Smooth muscle cell (in vitro differentiated cells): ENCODE measurements around the gene NDOR1. TPM values are rescaled to one million over a fixed set of nuclear protein-coding genes. Genes with fewer than 3 reads are reported as not detected.

Experiments used
- DNase-seq: peaks from one replicate; lab custom pipeline; 2025; ENCODE audit not compliant: unreplicated experiment; lab: John Stamatoyannopoulos, UW
- H2AFZ ChIP-seq: fragments of 200-600 bp; sonication (generic); 2 replicates; pipeline ENCODE4 v1.6.0; 2016; ENCODE audit warnings: antibody characterized with exemption, low read depth, mild to moderate bottlenecking
- H3F3A ChIP-seq: fragments of 200-600 bp; sonication (generic); 2 replicates; pipeline ENCODE4 v1.6.0; 2017; ENCODE audit warnings: antibody characterized with exemption, low read depth
- H3K27ac ChIP-seq: fragments of 200-600 bp; sonication (generic); 2 replicates; pipeline ENCODE4 v1.5.1; 2016; ENCODE audit warnings: low read depth, mild to moderate bottlenecking
- H3K27me3 ChIP-seq: fragments of 200-600 bp; sonication (generic); 2 replicates; pipeline ENCODE4 v1.6.1; 2016; ENCODE audit warnings: low read depth, mild to moderate bottlenecking
- H3K36me3 ChIP-seq: fragments of 200-600 bp; sonication (generic); 2 replicates; pipeline ENCODE4 v1.5.1; 2016; ENCODE audit warnings: low read depth
- H3K4me1 ChIP-seq: fragments of 200-600 bp; sonication (generic); 2 replicates; pipeline ENCODE4 v1.5.1; 2016; ENCODE audit warnings: low read depth
- H3K4me2 ChIP-seq: fragments of 200-600 bp; sonication (generic); 2 replicates; pipeline ENCODE4 v1.6.0; 2016; ENCODE audit warnings: mild to moderate bottlenecking
- H3K4me3 ChIP-seq: fragments of 200-600 bp; sonication (generic); 2 replicates; pipeline ENCODE4 v1.5.1; 2016; ENCODE audit warnings: mild to moderate bottlenecking
- H3K79me2 ChIP-seq: fragments of 200-600 bp; sonication (generic); 2 replicates; pipeline ENCODE4 v1.6.0; 2016; ENCODE audit warnings: low read depth, mild to moderate bottlenecking
- H3K9ac ChIP-seq: fragments of 200-600 bp; sonication (generic); 2 replicates; pipeline ENCODE4 v1.6.0; 2016; ENCODE audit warnings: low read depth
- H3K9me3 ChIP-seq: fragments of 200-600 bp; sonication (generic); replicated peaks from 2 replicates; pipeline ENCODE4 v1.5.1; 2016; ENCODE audit warnings: low read depth
- H4K20me1 ChIP-seq: fragments of 200-600 bp; sonication (generic); 2 replicates; pipeline ENCODE4 v1.6.0; 2016; ENCODE audit warnings: low read depth
- WGBS: methylation state at CpG from one replicate; pipeline ENCODE4 v1.1.7; 2016; ENCODE audit warnings: low lambda C conversion rate; 5-methylcytosine and 5-hydroxymethylcytosine counted together
- polyA plus RNA-seq: library from polyadenylated mRNA; unstranded; fragments of >200 nt; fragmentation: Nextera tagmentation; extraction: Ambion mirVana; gene quantifications from 2 replicates; pipeline ENCODE4 v1.2.1, GENCODE V29; 2016
- total RNA-seq: library from RNA; depleted of rRNA; stranded (reverse); fragments of >200 nt; gene quantifications from 2 replicates; pipeline ENCODE4 v1.2.3, GENCODE V29; 2014
- TF ChIP-seq, protein P1 (sequence below): fragments of 200-600 bp; sonication (generic); IDR thresholded peaks from 2 replicates; pipeline ENCODE4 v1.5.1; 2017; ENCODE audit warnings: borderline replicate concordance, mild to moderate bottlenecking, antibody characterized with exemption; ENCODE audit not compliant: insufficient read depth, poor library complexity, severe bottlenecking

Gene NDOR1
- total and polyA plus RNA-seq, 2 experiments from 2014 or later, result 6.5 to 7.7 TPM

DNA sequence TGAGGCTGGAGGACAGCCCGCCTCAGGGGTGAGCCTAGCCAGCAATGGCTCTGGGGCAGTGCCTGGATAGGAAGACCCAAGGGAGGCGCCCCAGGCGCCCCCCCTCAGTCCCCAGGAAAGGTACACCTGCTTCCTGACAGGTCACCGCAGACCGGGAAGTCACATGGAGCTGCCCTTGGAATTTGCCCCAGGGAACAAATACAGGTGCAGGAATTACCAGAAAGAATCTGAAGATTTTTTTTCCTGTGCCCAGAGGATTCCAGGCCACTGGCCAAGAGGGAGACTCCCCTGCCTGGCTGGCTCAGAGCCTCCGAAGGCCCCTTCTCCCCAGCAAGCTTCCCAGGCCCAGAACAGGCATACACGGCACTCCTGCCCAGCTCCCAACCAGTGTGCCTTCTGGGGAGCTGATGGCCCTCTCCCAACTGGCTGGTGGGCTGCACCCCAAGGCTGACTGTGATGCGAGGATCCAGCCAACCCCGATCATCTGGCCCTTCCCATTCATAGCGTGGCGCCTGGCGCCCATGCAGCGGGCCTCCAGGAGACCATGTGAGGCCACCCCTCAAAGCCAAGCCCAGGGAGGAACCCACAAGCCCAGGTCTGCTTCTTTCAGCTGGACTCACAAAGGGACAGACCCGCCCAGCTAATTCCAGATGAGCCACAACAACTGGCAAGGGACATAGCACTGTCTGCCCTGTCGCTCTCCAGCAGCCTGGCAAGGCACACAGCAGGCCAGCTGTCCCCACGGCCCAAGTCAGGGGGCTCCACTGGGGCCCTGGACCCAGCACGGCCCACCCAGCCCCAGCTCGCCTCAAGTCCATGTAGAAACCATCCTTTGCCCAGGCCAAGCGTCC lies 7.2 kb upstream of the NDOR1 start:
- Histone ChIP-seq H3K4me2 (peak overlapping the region; percentile 86), H3K4me3 (peak overlapping the region; percentile 59), H3K9ac (no peak overlapping the region), H2AFZ (no peak overlapping the region), H3K27me3 (no peaks in the 10 kb centered on the region), H3K9me3 (no peaks in the 10 kb centered on the region), H3K4me1 (peaks cover 21% of the 10 kb centered on the region), H4K20me1 (peaks cover 64% of the 10 kb centered on the region), H3F3A (no peaks in the 10 kb centered on the region), H3K36me3 (no peaks in the 10 kb centered on the region), H3K79me2 (peaks cover 50% of the 10 kb centered on the region), H3K27ac (no peak overlapping the region)
- TF ChIP-seq, protein P1, sequence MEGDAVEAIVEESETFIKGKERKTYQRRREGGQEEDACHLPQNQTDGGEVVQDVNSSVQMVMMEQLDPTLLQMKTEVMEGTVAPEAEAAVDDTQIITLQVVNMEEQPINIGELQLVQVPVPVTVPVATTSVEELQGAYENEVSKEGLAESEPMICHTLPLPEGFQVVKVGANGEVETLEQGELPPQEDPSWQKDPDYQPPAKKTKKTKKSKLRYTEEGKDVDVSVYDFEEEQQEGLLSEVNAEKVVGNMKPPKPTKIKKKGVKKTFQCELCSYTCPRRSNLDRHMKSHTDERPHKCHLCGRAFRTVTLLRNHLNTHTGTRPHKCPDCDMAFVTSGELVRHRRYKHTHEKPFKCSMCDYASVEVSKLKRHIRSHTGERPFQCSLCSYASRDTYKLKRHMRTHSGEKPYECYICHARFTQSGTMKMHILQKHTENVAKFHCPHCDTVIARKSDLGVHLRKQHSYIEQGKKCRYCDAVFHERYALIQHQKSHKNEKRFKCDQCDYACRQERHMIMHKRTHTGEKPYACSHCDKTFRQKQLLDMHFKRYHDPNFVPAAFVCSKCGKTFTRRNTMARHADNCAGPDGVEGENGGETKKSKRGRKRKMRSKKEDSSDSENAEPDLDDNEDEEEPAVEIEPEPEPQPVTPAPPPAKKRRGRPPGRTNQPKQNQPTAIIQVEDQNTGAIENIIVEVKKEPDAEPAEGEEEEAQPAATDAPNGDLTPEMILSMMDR, result no peak
- no peak for DNase-seq
- 85% methylated on average over 19 of the region's 19 CpGs for WGBS

DNA sequence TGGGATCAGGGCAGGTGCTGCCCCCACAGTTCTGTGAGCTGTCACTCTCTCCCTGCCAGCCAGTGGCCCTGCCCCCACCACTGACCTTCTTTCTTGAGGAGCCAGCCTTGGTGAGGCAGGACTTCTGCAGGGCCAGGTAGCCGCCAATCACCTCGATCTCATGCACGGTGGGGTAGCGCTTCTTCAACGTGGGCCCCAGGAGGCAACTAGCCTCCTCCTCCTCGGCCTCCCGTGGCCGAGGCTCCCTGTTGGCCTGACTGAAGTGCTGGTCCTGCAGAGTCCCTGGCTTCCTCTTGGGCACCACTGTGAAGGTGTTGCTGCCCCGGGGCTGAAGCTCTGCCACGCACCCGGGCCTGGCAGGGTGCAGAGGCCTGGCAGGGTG lies 6.6 kb upstream of the NDOR1 start:
- Histone ChIP-seq H3K27me3 (no peaks in the 10 kb centered on the region), H2AFZ (no peak overlapping the region), H3K9ac (peak overlapping the region; percentile 17), H4K20me1 (peaks cover 59% of the 10 kb centered on the region), H3K27ac (no peak overlapping the region), H3K9me3 (no peaks in the 10 kb centered on the region), H3K4me1 (peaks cover 22% of the 10 kb centered on the region), H3K4me3 (peak overlapping the region; percentile 59), H3F3A (no peaks in the 10 kb centered on the region), H3K79me2 (peaks cover 56% of the 10 kb centered on the region), H3K4me2 (peak overlapping the region; percentile 86), H3K36me3 (no peaks in the 10 kb centered on the region)
- TF ChIP-seq, protein P1, result no peak
- WGBS, result 77% methylated on average over 11 of the region's 11 CpGs
- no peak for DNase-seq

DNA sequence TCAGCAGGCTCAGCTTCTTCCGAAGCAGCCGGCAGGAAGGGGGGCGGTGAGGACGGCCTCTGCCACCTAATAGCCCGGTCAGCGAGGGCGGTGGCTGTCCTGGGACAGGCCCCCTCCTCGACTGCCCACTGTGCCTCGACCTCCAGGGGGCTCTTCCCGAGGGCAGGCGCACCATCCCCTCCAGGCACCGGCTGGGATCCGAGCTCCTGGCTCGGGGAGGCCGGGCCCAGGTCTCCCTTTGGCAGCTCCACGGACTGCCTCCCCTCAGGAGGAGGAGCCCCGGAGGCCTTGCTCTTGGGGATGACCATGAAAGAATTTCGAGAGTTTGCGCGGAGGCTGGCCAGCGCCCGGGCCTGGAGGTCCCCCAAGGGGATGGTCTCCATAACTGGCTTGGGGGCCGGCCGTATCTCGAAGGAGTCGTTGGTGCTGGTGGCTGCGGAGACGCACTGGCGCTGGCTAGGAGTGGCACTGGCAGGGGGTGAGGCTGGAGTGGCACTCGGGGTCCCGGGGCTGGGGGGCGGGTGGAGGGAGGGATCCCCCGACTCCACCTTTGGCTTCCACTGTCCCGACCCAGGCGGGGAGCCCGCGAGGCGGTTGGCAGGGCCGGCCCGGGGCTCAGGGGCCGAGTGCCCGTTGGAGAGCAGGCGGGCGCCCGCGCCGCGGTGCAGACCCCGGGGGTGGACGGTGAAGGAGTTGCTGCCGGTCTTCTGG lies 5.9 kb upstream of the NDOR1 start:
- Histone ChIP-seq H3K27ac (no peak overlapping the region), H3F3A (no peaks in the 10 kb centered on the region), H3K4me1 (peaks cover 26% of the 10 kb centered on the region), H2AFZ (no peak overlapping the region), H3K27me3 (no peaks in the 10 kb centered on the region), H3K4me3 (peak overlapping the region; percentile 59), H3K9me3 (no peaks in the 10 kb centered on the region), H3K79me2 (peaks cover 56% of the 10 kb centered on the region), H3K36me3 (no peaks in the 10 kb centered on the region), H3K4me2 (peak overlapping the region; percentile 86), H3K9ac (peak overlapping the region; percentile 17), H4K20me1 (peaks cover 53% of the 10 kb centered on the region)
- TF ChIP-seq, protein P1, result no peak
- whole genome bisulfite sequencing, result 14% methylated on average over 45 of the region's 51 CpGs
- no peak for DNase-seq
